ENCODE results near the gene KLLN. TPM values are rescaled to one million over a fixed set of nuclear protein-coding genes. Genes with fewer than 3 reads are reported as not detected.
"Not testable (repeated sequence)": the region's sequence is repeated elsewhere in the genome, so short reads cannot be mapped to it uniquely, and the experiment has no call there.

The KLLN gene
- total and polyA plus RNA-seq, 9 of the 15 experiments (the other 6 are each of a cell fraction or from before 2014, with no cell fraction given): 0.07 to 0.40 (median 0.25) TPM

DNA sequence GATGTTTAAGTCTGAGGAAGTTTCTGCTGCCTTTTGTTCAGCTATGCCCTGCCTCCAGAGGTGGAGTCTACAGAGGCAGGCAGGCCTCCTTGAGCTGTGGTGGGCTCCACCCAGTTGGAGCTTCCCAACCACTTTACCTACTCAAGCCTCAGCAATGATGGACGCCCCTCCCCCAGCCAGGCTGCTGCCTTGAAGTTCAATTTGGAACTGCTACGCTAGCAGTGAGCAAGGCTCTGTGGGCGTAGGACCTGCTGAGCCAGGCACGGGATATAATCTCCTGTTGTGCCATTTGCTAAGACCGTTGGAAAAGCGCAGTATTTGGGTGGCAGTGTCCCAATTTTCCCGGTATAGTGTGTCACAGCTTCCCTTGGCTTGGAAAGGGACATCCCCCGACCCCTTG, 40.1 kb upstream of the KLLN start:
- H3K4me3 ChIP-seq; intact Hi-C loops (cut with micrococcal nuclease); H3K27me3 ChIP-seq (ENCODE audit: control insufficient read depth in 2 of 2, insufficient read depth in 2 of 2, low read length in 2 of 2); in situ Hi-C loops (cut with MboI); H3K36me3 ChIP-seq (ENCODE audit: control insufficient read depth, insufficient read depth, low read length); H3K9me3 ChIP-seq (replicated peaks; ENCODE audit: control insufficient read depth, insufficient read depth, low read depth, low read length); POLR2A ChIA-PET; CTCF ChIA-PET (ENCODE audit: low intra/inter-chr PET ratio); H3K9ac ChIP-seq (ENCODE audit: insufficient read depth in 1 of 2, low read depth in 2 of 2, low read length in 2 of 2); ATAC-seq; FAIRE-seq; BruUV-seq (replicated peaks); H3K9me1 ChIP-seq (ENCODE audit: control insufficient read depth, insufficient read depth, low read length); H3K27ac ChIP-seq (ENCODE audit: extremely low read depth, low read depth, low read length); DNase-seq (ENCODE audit: extremely low read depth in 1 of 4, low spot score in 3 of 4); H3K4me2 ChIP-seq (ENCODE audit: insufficient read depth, low read length); H2AFZ ChIP-seq (ENCODE audit: low read depth, low read length); H3K4me1 ChIP-seq (replicated peaks in 1 of 2; ENCODE audit: control insufficient read depth in 2 of 2, insufficient read depth in 2 of 2, low read length in 2 of 2); H4K20me1 ChIP-seq (replicated peaks; ENCODE audit: control insufficient read depth, insufficient read depth, low read length): not testable (repeated sequence)
- WGBS (ENCODE audit: insufficient coverage, low coverage, missing lambda C conversion rate): 96% methylated on average over 4 of the region's 8 CpGs
- H3K79me2 ChIP-seq (ENCODE audit: control insufficient read depth, insufficient read depth, low read length): peaks cover 12% of the 10 kb centered on the region

DNA sequence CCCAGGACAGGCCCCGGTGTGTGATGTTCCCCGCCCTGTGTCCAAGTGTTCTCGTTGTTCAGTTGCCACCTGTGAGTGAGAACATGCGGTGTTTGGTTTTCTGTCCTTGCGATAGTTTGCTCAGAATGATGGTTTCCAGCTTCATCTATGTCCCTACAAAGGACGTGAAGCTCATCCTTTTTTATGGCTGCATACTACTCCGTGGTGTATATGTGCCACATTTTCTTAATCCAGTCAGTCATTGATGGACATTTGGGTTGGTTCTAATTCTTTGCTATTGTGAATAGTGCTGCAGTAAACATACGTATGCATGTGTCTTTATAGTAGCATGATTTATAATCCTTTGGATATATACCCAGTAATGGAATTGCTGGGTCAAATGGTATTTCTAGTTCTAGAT, 34.6 kb upstream of the KLLN start:
- peak; percentile 86 for TF ChIP-seq ZNF146 (CRISPR knock-in tag; IDR thresholded peaks at IDR 0.05; ENCODE audit: unreplicated experiment)
- in situ Hi-C loops (cut with MboI); H3K27me3 ChIP-seq (ENCODE audit: control insufficient read depth in 2 of 2, insufficient read depth in 2 of 2, low read length in 2 of 2); H2AFZ ChIP-seq (ENCODE audit: low read depth, low read length); FAIRE-seq; H4K20me1 ChIP-seq (replicated peaks; ENCODE audit: control insufficient read depth, insufficient read depth, low read length); H3K9me1 ChIP-seq (ENCODE audit: control insufficient read depth, insufficient read depth, low read length); H3K4me1 ChIP-seq (replicated peaks in 1 of 2; ENCODE audit: control insufficient read depth in 2 of 2, insufficient read depth in 2 of 2, low read length in 2 of 2); intact Hi-C loops (cut with micrococcal nuclease); H3K27ac ChIP-seq (ENCODE audit: extremely low read depth, low read depth, low read length); CTCF ChIA-PET (ENCODE audit: low intra/inter-chr PET ratio); BruUV-seq (replicated peaks); ATAC-seq; H3K36me3 ChIP-seq (ENCODE audit: control insufficient read depth, insufficient read depth, low read length); H3K4me3 ChIP-seq; H3K4me2 ChIP-seq (ENCODE audit: insufficient read depth, low read length); H3K9ac ChIP-seq (ENCODE audit: insufficient read depth in 1 of 2, low read depth in 2 of 2, low read length in 2 of 2); H3K79me2 ChIP-seq (ENCODE audit: control insufficient read depth, insufficient read depth, low read length); DNase-seq (ENCODE audit: extremely low read depth in 1 of 4, low spot score in 3 of 4); POLR2A ChIA-PET; H3K9me3 ChIP-seq (replicated peaks; ENCODE audit: control insufficient read depth, insufficient read depth, low read depth, low read length): not testable (repeated sequence)
- 89% methylated on average over 8 of the region's 8 CpGs for WGBS (ENCODE audit: insufficient coverage, low coverage, missing lambda C conversion rate)
